ENCODE measurements around the gene TBC1D22A.

- TF ChIP-seq CTCF (IDR thresholded peaks at IDR 0.05; ENCODE audit: low read length) (no peak), EZH2 (IDR thresholded peaks at IDR 0.05; ENCODE audit: borderline replicate concordance, low read length) (no peak)
Measured at GRCh38 chr22:46801826-46802607, 39.6 kb downstream of the TBC1D22A start.
